IPS-15b (cell line): ENCODE measurements around the gene NPAS2.

Source experiments
- H3K27me3 ChIP-seq: one replicate; pipeline ENCODE4 v1.6.1; 2013; ENCODE audit warnings: low read length; ENCODE audit not compliant: control insufficient read depth, insufficient read depth
- H3K36me3 ChIP-seq: one replicate; pipeline ENCODE4 v1.6.1; 2013; ENCODE audit warnings: low read length; ENCODE audit not compliant: control insufficient read depth, insufficient read depth
- H3K4me1 ChIP-seq: one replicate; pipeline ENCODE4 v1.6.1; 2013; ENCODE audit warnings: mild to moderate bottlenecking, low read length; ENCODE audit not compliant: control insufficient read depth, insufficient read depth
- H3K4me3 ChIP-seq: one replicate; pipeline ENCODE4 v1.5.1; 2013; ENCODE audit warnings: low read depth, low read length
- H3K9ac ChIP-seq: one replicate; pipeline ENCODE4 v1.6.1; 2013; ENCODE audit warnings: low read depth, mild to moderate bottlenecking, low read length
- H3K9me3 ChIP-seq: one replicate; pipeline ENCODE4 v1.6.1; 2013; ENCODE audit warnings: mild to moderate bottlenecking, low read length; ENCODE audit not compliant: control insufficient read depth, insufficient read depth

The NPAS2 gene

DNA sequence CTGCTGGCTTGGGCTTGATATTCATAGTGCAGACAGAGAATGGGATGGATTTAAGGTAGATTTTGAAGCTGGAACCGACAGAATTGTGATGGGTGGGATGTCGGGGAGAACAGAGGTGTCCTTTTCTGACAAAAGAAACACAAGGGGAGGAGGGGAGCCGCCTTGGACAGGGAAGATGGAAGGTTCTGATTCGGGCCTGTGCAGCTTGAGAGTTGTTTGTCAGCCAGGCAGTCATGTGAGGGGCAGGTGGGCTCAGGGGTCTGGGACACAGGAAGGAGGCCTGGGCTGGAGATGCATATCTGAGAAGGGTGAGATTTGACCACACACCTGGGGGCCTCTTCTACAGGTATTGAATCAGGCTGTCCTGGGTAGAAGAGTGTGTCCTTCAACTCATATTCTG, 41.4 kb downstream of the NPAS2 start:
- Histone ChIP-seq H3K27me3 (no peaks in the 10 kb centered on the region), H3K36me3 (no peaks in the 10 kb centered on the region), H3K4me3 (no peak overlapping the region), H3K9me3 (no peaks in the 10 kb centered on the region), H3K9ac (no peak overlapping the region), H3K4me1 (no peaks in the 10 kb centered on the region)

DNA sequence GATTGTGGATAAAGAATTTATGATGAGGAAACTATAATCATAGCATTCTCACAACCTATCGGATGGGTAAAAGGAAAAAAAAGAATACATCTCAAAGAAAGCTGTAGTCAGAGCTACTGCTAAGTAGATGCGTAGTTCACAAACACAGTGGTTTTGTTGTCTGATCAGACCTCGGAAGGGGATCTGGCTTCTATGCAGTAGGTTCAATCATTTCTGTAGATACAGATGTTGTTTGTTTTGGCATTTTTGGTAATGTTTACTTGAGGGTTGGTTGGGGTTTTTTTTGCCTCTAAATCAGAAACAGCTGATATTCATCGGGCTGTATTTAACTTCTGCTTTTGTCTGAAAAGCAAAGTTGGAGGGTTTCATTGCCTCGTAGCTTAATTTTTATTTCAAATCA, 42.1 kb downstream of the NPAS2 start:
- Histone ChIP-seq H3K36me3 (no peaks in the 10 kb centered on the region), H3K4me3 (no peak overlapping the region), H3K9me3 (no peaks in the 10 kb centered on the region), H3K27me3 (no peaks in the 10 kb centered on the region), H3K4me1 (no peaks in the 10 kb centered on the region), H3K9ac (no peak overlapping the region)

GRCh38 chr2:100865816-100866460, 46.0 kb downstream of the NPAS2 start:
- no peaks in the 10 kb centered on the region for H3K4me1 ChIP-seq
- no peak overlapping the region for H3K4me3 ChIP-seq
- H3K36me3 ChIP-seq, result no peaks in the 10 kb centered on the region
- H3K9ac ChIP-seq, result no peak overlapping the region
- no peaks in the 10 kb centered on the region for H3K27me3 ChIP-seq
- H3K9me3 ChIP-seq, result no peaks in the 10 kb centered on the region

DNA sequence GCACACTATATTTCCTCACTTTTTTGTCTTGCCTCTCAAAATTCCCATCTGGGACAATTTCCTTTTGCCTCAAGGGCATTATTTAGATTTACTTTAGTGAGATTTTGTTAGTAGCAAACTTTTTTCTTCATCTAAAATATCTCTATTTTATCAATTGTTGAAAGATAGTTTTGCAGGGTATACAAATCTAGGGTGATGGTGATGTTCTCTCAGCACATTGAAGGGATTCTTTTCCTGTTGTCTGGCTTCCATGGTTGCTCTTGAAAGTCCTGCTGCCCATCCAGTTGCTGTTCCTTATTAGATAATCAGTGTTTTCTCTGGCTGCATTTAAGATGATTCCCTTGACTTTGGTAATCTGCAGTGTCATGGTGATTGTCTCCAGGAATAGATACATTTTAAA, 48.1 kb downstream of the NPAS2 start:
- Histone ChIP-seq H3K9me3 (no peaks in the 10 kb centered on the region), H3K4me1 (no peaks in the 10 kb centered on the region), H3K4me3 (no peak overlapping the region), H3K9ac (no peak overlapping the region), H3K36me3 (no peaks in the 10 kb centered on the region), H3K27me3 (no peaks in the 10 kb centered on the region)

DNA sequence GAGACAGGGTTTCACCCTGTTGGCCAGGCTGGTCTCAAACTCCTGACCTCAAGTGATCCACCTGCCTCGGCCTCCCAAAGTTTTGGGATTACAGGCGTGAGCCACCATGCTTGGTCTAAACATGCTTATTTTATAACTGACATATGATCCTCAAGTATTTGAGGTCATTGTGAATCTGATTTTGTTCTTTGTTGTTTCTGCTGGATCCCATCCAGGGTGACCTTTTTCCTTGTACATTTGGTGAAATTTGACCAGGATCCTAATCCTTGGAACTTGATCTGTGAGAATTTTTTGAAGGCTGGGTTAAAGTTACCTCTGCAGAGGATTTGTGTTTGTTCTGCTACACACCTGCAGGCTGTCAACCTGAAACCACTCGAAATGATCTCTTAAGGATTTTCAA, 49.2 kb downstream of the NPAS2 start:
- no peaks in the 10 kb centered on the region for H3K9me3 ChIP-seq
- no peaks in the 10 kb centered on the region for H3K4me1 ChIP-seq
- no peaks in the 10 kb centered on the region for H3K27me3 ChIP-seq
- H3K9ac ChIP-seq, result no peak overlapping the region
- H3K36me3 ChIP-seq, result no peaks in the 10 kb centered on the region
- no peak overlapping the region for H3K4me3 ChIP-seq

DNA sequence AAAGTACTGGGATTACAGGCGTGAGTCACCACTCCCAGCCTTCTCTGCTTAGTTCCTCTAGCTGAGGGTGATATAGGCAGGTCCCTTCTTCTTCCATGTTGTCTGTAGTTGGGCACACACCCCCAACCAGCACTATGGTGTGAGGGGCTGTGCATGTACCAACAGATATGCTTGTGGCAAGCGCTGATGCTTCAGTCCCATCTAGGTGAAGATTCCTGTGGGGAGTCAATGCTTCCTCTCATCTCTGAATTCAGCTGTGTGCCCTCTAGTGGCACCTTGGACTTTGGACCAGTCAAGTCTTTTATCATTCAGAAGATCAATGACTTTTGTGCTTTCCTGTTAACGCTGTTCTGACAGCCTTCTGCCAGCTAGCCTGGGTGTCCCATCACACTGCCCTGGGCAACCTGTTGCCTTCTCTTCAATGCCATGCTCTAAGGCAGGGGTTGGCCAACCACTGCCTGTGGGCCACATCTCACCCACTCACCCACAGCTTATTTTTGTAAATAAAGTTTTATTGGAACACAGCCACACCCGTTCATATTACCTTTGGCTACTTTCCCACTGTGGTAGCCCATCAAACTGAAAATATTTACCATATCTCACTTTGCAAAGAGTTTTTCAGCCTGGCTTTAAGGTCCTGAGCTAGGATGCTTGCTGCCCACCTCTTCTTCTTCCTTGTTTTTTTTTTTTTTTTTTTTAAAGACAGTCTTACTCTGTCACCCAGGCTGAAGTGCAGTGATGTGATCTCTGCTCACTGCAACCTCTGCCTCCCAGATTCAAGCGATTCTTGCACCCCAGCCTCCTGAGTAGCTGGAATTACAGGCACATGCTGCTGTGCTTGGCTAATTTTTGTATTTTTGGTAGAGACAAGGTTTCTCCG, 51.0 kb downstream of the NPAS2 start:
- H3K9me3 ChIP-seq, result no peaks in the 10 kb centered on the region
- no peaks in the 10 kb centered on the region for H3K4me1 ChIP-seq
- no peak overlapping the region for H3K4me3 ChIP-seq
- no peaks in the 10 kb centered on the region for H3K36me3 ChIP-seq
- H3K27me3 ChIP-seq, result no peaks in the 10 kb centered on the region
- no peak overlapping the region for H3K9ac ChIP-seq

DNA sequence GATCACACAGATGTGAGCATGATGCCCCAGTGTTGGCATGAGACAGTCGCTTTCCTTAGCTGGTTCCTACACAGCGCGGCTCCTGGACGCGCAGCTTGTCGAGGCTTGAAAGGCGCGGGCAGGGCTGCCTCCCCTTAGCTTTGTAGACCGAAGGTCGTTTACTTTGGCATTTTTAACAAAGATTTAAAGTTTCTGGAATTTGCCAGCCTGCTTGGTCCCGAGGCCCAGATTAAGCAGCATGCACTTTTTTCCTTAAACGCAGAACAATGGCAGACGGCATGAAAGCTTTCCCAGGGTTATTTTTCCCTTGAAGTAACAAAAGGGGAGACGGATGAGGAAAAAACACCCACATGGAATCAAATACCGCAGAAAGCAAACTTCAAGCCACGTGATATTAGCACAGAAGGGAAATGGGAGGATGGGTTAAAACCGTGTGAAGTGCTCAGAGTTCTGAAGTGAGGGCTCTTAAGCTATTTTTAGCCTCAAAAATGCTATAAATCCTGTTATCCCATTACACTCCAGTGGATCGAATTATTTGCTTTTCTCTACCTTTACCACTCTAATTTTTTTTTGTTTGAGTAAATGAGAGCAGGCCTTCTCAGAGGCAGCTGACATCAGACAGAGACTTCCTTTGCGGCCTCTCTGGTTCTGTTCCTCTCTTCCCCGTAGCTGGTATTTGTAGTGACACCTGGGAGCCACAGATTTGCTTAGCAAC, 55.7 kb downstream of the NPAS2 start:
- no peaks in the 10 kb centered on the region for H3K36me3 ChIP-seq
- H3K4me1 ChIP-seq, result no peaks in the 10 kb centered on the region
- no peaks in the 10 kb centered on the region for H3K27me3 ChIP-seq
- no peaks in the 10 kb centered on the region for H3K9me3 ChIP-seq
- no peak overlapping the region for H3K4me3 ChIP-seq
- H3K9ac ChIP-seq, result no peak overlapping the region

GRCh38 chr2:100876231-100876860, 56.4 kb downstream of the NPAS2 start:
- H3K4me1 ChIP-seq, result no peaks in the 10 kb centered on the region
- H3K9me3 ChIP-seq, result no peaks in the 10 kb centered on the region
- no peaks in the 10 kb centered on the region for H3K36me3 ChIP-seq
- H3K9ac ChIP-seq, result no peak overlapping the region
- H3K27me3 ChIP-seq, result no peaks in the 10 kb centered on the region
- H3K4me3 ChIP-seq, result no peak overlapping the region

GRCh38 chr2:100877555-100877954, 57.6 kb downstream of the NPAS2 start:
- Histone ChIP-seq H3K9me3 (no peaks in the 10 kb centered on the region), H3K27me3 (no peaks in the 10 kb centered on the region), H3K36me3 (no peaks in the 10 kb centered on the region), H3K4me3 (no peak overlapping the region), H3K4me1 (no peaks in the 10 kb centered on the region), H3K9ac (no peak overlapping the region)

DNA sequence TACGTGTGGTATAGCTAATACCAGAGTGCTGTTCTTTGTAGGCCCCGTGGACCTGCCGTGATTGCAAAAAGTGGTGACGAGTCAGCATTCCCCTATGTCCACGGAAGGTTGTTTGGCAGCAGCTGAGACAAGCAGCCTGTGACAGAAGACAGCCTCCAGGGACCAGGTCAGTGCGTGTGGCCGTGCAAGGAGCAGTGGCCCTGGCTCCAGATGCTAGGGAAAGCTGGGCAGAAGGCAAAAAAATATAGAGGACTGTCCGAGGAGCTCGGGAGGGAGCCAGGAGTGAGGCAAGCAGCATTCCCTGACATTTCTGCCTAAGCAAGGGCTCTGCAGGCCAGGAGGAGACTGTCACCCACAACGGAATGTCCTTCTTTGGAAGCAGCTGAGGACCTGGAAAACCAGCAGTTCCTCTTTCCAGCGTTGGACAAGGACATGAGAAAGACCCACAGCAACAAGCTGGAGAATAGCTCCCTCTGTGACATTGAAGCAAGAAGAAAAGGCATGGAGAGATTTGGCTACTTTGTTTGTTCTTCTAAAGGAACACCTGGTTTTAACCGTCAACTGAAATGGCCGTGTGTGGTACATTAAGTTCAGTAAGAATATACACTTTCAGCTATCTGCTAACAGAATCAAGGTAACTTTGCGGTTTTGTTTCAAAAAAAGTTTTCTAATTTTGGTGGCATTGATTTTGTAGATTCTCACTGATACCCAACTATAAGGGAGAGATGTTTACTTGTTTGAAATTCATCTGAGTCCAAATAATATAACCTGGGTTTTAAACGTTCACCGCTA, 58.3 kb downstream of the NPAS2 start:
- Histone ChIP-seq H3K4me1 (no peaks in the 10 kb centered on the region), H3K9me3 (no peaks in the 10 kb centered on the region), H3K4me3 (no peak overlapping the region), H3K36me3 (no peaks in the 10 kb centered on the region), H3K27me3 (no peaks in the 10 kb centered on the region), H3K9ac (no peak overlapping the region)

- Histone ChIP-seq H3K9me3 (no peaks in the 10 kb centered on the region), H3K36me3 (no peaks in the 10 kb centered on the region), H3K4me1 (no peaks in the 10 kb centered on the region), H3K27me3 (no peaks in the 10 kb centered on the region), H3K9ac (no peak overlapping the region), H3K4me3 (no peak overlapping the region)
These were observed 59.4 kb downstream of the NPAS2 start for GRCh38 chr2:100879296-100879695.
